ENCODE data around the gene SINHCAF. TPM values are rescaled to one million over a fixed set of nuclear protein-coding genes. Genes with fewer than 3 reads are reported as not detected.
A peak's percentile ranks its signal among the peaks of the same experiment; 100 is the strongest.

The SINHCAF gene
- total RNA-seq, 1 donor from 2014 or later, result 115 TPM

DNA sequence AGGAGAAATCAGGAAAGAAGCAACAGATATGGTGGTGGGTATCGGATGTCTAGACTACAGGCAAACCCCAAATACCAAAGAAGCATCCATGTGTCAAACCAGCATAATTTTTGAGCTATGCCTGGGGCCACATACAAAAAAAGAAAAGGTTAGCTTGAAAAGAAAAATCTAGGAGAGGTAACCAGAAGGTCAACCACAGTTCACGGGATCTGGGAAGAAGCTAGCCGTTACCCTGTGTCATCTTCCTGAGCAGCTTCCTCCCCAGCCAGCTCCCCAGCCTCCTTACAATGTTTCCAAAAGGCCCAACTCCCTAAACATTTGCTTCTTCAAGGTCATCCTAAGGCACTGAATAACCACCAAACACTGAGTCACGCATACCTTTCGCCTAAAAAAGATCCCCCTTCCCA, 3.1 kb downstream of the SINHCAF start:
- Mint-ChIP-seq H3K27me3 (ENCODE audit: low read depth, unreplicated experiment) (no peaks in the 10 kb centered on the region), H3K9me3 (ENCODE audit: unreplicated experiment) (no peaks in the 10 kb centered on the region), H3K4me1 (ENCODE audit: low read depth, unreplicated experiment) (peaks cover 37% of the 10 kb centered on the region), H3K36me3 (ENCODE audit: low read depth, unreplicated experiment) (peaks cover 2% of the 10 kb centered on the region), H3K4me3 (ENCODE audit: unreplicated experiment) (peak overlapping the region; percentile 94), H3K27ac (ENCODE audit: unreplicated experiment) (peak overlapping the region; percentile 94)
- peak overlapping the region; percentile 97 for H3K9ac ChIP-seq (ENCODE audit: low read length)
- H2AFZ ChIP-seq (ENCODE audit: low read depth, low read length), result no peak overlapping the region
- H3K4me3 ChIP-seq (ENCODE audit: insufficient read depth, low read depth, low read length), result peak overlapping the region; percentile 88
- H3K27me3 ChIP-seq (ENCODE audit: insufficient read depth, low read length), result no peaks in the 10 kb centered on the region
- FAIRE-seq, result no peak
- H3K4me2 ChIP-seq (ENCODE audit: low read length), result peak overlapping the region; percentile 95
- peak overlapping the region; percentile 88 for H3K27ac ChIP-seq (ENCODE audit: low read depth, low read length)
- peaks cover 80% of the 10 kb centered on the region for H3K79me2 ChIP-seq (ENCODE audit: insufficient read depth, low read length)
- TF ChIP-seq, protein P1, sequence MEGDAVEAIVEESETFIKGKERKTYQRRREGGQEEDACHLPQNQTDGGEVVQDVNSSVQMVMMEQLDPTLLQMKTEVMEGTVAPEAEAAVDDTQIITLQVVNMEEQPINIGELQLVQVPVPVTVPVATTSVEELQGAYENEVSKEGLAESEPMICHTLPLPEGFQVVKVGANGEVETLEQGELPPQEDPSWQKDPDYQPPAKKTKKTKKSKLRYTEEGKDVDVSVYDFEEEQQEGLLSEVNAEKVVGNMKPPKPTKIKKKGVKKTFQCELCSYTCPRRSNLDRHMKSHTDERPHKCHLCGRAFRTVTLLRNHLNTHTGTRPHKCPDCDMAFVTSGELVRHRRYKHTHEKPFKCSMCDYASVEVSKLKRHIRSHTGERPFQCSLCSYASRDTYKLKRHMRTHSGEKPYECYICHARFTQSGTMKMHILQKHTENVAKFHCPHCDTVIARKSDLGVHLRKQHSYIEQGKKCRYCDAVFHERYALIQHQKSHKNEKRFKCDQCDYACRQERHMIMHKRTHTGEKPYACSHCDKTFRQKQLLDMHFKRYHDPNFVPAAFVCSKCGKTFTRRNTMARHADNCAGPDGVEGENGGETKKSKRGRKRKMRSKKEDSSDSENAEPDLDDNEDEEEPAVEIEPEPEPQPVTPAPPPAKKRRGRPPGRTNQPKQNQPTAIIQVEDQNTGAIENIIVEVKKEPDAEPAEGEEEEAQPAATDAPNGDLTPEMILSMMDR (IDR thresholded peaks at IDR 0.05; ENCODE audit: insufficient read depth, low read depth, low read length), result no peak
- no peak for TF ChIP-seq EZH2 (IDR thresholded peaks at IDR 0.05; ENCODE audit: insufficient read depth, low read length)
- H3K36me3 ChIP-seq (ENCODE audit: insufficient read depth, low read length), result no peaks in the 10 kb centered on the region
- peak; percentile 71 for DNase-seq (ENCODE audit: low read depth)
- peaks cover 57% of the 10 kb centered on the region for H4K20me1 ChIP-seq (ENCODE audit: insufficient read depth, low read length)
- H3K9me3 ChIP-seq (ENCODE audit: insufficient read depth, low read depth, low read length), result no peaks in the 10 kb centered on the region
- H3K4me1 ChIP-seq (ENCODE audit: insufficient read depth, low read length), result peaks cover 29% of the 10 kb centered on the region

DNA sequence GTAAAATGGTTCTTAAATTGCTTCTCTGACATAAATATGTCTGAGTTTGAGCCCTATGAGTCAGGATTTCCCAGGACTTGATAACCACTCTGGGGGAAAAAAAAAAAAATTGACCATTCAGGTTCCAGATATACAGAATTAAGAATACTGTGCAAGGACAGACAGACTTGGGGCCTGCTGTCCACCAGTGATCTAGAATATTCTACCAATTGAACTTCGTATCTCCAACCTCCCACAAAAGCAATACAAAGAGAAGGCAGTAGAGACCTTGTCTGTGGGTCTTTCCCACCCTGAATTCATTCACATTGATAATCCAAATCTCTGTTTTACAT, 4.1 kb downstream of the SINHCAF start:
- FAIRE-seq (no peak), DNase-seq (ENCODE audit: low read depth) (peak; percentile 51)
- Histone ChIP-seq H2AFZ (ENCODE audit: low read depth, low read length) (no peak overlapping the region), H3K36me3 (ENCODE audit: insufficient read depth, low read length) (no peaks in the 10 kb centered on the region), H3K79me2 (ENCODE audit: insufficient read depth, low read length) (peaks cover 89% of the 10 kb centered on the region), H3K27ac (ENCODE audit: low read depth, low read length) (no peak overlapping the region), H3K4me2 (ENCODE audit: low read length) (peak overlapping the region; percentile 95), H4K20me1 (ENCODE audit: insufficient read depth, low read length) (peaks cover 67% of the 10 kb centered on the region), H3K9me3 (ENCODE audit: insufficient read depth, low read depth, low read length) (no peaks in the 10 kb centered on the region), H3K4me1 (ENCODE audit: insufficient read depth, low read length) (peaks cover 31% of the 10 kb centered on the region), H3K27me3 (ENCODE audit: insufficient read depth, low read length) (no peaks in the 10 kb centered on the region), H3K9ac (ENCODE audit: low read length) (no peak overlapping the region), H3K4me3 (ENCODE audit: insufficient read depth, low read depth, low read length) (no peak overlapping the region)
- Mint-ChIP-seq H3K27me3 (ENCODE audit: low read depth, unreplicated experiment) (no peaks in the 10 kb centered on the region), H3K27ac (ENCODE audit: unreplicated experiment) (peak overlapping the region; percentile 88), H3K9me3 (ENCODE audit: unreplicated experiment) (no peaks in the 10 kb centered on the region), H3K36me3 (ENCODE audit: low read depth, unreplicated experiment) (peaks cover 2% of the 10 kb centered on the region), H3K4me1 (ENCODE audit: low read depth, unreplicated experiment) (peaks cover 46% of the 10 kb centered on the region), H3K4me3 (ENCODE audit: unreplicated experiment) (peak overlapping the region; percentile 94)
- TF ChIP-seq, protein P1 (IDR thresholded peaks at IDR 0.05; ENCODE audit: insufficient read depth, low read depth, low read length), result no peak
- TF ChIP-seq EZH2 (IDR thresholded peaks at IDR 0.05; ENCODE audit: insufficient read depth, low read length), result no peak

DNA sequence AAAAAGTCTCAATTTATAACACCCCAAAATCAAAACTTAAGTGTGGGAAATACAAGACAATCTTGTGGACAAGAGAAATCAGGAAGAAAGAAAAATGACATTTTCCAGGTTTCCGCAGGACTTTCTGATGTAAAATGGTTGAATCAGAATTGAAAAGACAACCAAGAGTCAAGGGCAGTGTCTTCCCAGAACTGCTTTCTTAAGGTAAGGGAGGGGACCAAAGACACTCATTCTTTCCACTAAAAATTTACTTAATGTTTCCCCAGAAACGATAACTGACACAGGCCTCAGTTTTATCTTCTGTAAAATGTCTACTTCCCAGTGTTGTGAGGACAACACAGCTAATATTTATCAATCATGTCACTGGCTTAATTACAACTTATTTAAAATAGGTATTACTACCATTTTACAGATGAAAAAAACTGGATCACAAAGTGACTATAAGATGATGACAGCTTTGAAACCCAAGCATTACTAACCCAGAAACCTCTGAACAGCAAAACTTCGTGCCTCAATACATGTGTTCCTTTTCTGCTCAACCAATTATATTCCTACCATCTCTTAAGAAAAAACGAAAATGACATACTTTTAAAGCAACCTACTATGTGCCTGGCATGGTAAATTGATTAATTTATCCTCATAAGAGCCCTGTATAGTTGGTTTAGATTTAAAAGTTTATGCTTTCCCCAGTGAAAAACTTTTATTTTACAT, 4.6 kb downstream of the SINHCAF start:
- DNase-seq (ENCODE audit: low read depth) (no peak), FAIRE-seq (no peak)
- Histone ChIP-seq H3K36me3 (ENCODE audit: insufficient read depth, low read length) (no peaks in the 10 kb centered on the region), H3K9me3 (ENCODE audit: insufficient read depth, low read depth, low read length) (no peaks in the 10 kb centered on the region), H4K20me1 (ENCODE audit: insufficient read depth, low read length) (peaks cover 69% of the 10 kb centered on the region), H3K4me3 (ENCODE audit: insufficient read depth, low read depth, low read length) (no peak overlapping the region), H3K4me2 (ENCODE audit: low read length) (peak overlapping the region; percentile 95), H3K27me3 (ENCODE audit: insufficient read depth, low read length) (no peaks in the 10 kb centered on the region), H3K27ac (ENCODE audit: low read depth, low read length) (no peak overlapping the region), H3K79me2 (ENCODE audit: insufficient read depth, low read length) (peaks cover 94% of the 10 kb centered on the region), H3K4me1 (ENCODE audit: insufficient read depth, low read length) (peaks cover 28% of the 10 kb centered on the region), H2AFZ (ENCODE audit: low read depth, low read length) (no peak overlapping the region), H3K9ac (ENCODE audit: low read length) (no peak overlapping the region)
- peaks cover 2% of the 10 kb centered on the region for H3K36me3 Mint-ChIP-seq (ENCODE audit: low read depth, unreplicated experiment)
- peaks cover 47% of the 10 kb centered on the region for H3K4me1 Mint-ChIP-seq (ENCODE audit: low read depth, unreplicated experiment)
- peak overlapping the region; percentile 88 for H3K27ac Mint-ChIP-seq (ENCODE audit: unreplicated experiment)
- H3K9me3 Mint-ChIP-seq (ENCODE audit: unreplicated experiment), result no peaks in the 10 kb centered on the region
- TF ChIP-seq, protein P1 (IDR thresholded peaks at IDR 0.05; ENCODE audit: insufficient read depth, low read depth, low read length), result no peak
- no peak for TF ChIP-seq EZH2 (IDR thresholded peaks at IDR 0.05; ENCODE audit: insufficient read depth, low read length)
- no peaks in the 10 kb centered on the region for H3K27me3 Mint-ChIP-seq (ENCODE audit: low read depth, unreplicated experiment)
- peak overlapping the region; percentile 94 for H3K4me3 Mint-ChIP-seq (ENCODE audit: unreplicated experiment)

All from astrocyte (in vitro differentiated cells and primary cell).